A549 (cell line): ENCODE measurements around the gene RCSD1.

Source experiments
- EP300 ChIP-seq, 2 experiments: fragments of >200 bp; sonication (Bioruptor Twin); formaldehyde crosslinking; IDR thresholded peaks; 2 replicates in 1 of 2; 3 replicates in 1 of 2; pipeline ENCODE4 v1.6.1; 2016 to 2017
- HDAC2 ChIP-seq: fragments of 200-600 bp; sonication (generic); IDR thresholded peaks from 2 replicates; pipeline ENCODE4 v1.6.1; 2016
- JUN ChIP-seq, 2 experiments: fragments of >200 bp; sonication (Bioruptor Twin); formaldehyde crosslinking; IDR thresholded peaks; 2 replicates in 1 of 2; 3 replicates in 1 of 2; pipeline ENCODE4 v1.6.1; 2016 to 2017
- JUNB ChIP-seq: fragments of >200 bp; sonication (Bioruptor Twin); formaldehyde crosslinking; IDR thresholded peaks from 2 replicates; pipeline ENCODE4 v1.6.1; 2016
- MAZ ChIP-seq: fragments of 150-350 bp; IDR thresholded peaks from 2 replicates; pipeline ENCODE4 v1.6.1; 2014; ENCODE audit warnings: antibody characterized with exemption, low read depth, low read length, borderline replicate concordance
- PHF8 ChIP-seq: fragments of 200-600 bp; sonication (generic); IDR thresholded peaks from 2 replicates; pipeline ENCODE4 v1.6.1; 2016; ENCODE audit warnings: low read depth, mild to moderate bottlenecking, antibody characterized with exemption, moderate library complexity, borderline replicate concordance
- POLR2A ChIP-seq: IDR thresholded peaks from 2 replicates; pipeline ENCODE4 v1.6.1; 2012; ENCODE audit warnings: mild to moderate bottlenecking, low read length
- RAD21 ChIP-seq, 2 experiments: fragments of >200 bp in 1 of 2; sonication (Bioruptor Twin) in 1 of 2; formaldehyde crosslinking in 1 of 2; IDR thresholded peaks in 1 of 2; conservative IDR thresholded peaks in 1 of 2; 2 replicates in 1 of 2; 3 replicates in 1 of 2; pipeline ENCODE4 v1.6.1; 2012 to 2018; ENCODE audit warnings: inconsistent platforms in 1 of 2
- RFX5 ChIP-seq: fragments of 450-650 bp; IDR thresholded peaks from 2 replicates; pipeline ENCODE4 v1.7.1; 2014; ENCODE audit warnings: antibody characterized with exemption, mild to moderate bottlenecking, moderate library complexity
- ZNF302 ChIP-seq: fragments of 250-450 bp; sonication (Bioruptor Pico); IDR thresholded peaks from 2 replicates; pipeline ENCODE4 v1.9.0; 2021; ENCODE audit warnings: inconsistent platforms, mild to moderate bottlenecking, moderate library complexity
- TF ChIP-seq, protein P1 (sequence below): IDR thresholded peaks from 2 replicates; pipeline ENCODE4 v1.6.1; 2012; ENCODE audit warnings: low read depth, borderline replicate concordance
- TF ChIP-seq, protein P2 (sequence below): fragments of >200 bp; sonication (Bioruptor Twin); formaldehyde crosslinking; IDR thresholded peaks from 3 replicates; pipeline ENCODE4 v1.5.1; 2016
- TF ChIP-seq, protein P3 (sequence below): fragments of 200-600 bp; sonication (generic); IDR thresholded peaks from 2 replicates; pipeline ENCODE4 v1.6.1; 2016; ENCODE audit warnings: antibody characterized with exemption, mild to moderate bottlenecking, moderate library complexity

DNA sequence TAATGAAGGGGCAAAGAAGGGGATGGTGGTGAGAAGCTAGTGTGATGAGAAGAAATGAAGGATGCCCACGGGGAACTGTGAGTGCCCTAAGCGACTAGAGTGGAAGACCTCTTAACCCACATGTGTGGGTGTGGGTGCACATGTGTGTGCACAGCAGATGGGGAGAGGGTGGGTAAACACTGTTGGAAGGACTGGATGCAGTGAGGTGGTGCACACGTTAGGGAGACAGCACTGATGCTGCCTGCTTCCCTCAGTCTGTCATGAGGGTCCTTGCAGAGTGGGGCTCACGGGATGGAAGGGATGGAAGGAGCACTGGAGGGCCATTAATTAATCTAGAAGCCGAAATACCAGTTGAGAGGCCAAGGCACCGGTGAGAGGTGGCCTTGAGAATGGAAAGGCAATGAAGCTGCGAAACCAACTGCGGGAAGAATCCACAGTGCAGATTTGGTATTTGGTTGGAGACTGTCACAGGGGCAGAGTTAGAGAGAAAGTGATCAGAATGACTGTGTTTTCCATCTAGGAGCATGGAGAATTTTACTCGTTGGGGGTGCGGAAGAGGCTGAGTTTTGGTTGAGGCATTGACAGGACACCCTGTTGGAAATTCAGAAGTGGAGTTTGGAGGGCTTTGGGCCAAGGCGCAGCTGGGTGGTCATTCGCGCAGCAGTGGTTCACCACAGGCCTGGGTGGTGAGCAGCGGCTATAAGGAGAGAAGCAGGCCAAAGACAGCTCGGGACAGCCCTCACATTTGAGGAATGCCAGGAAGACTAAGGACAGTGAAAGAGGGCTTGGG, 15.8 kb downstream of the RCSD1 start:
- TF ChIP-seq, protein P1, sequence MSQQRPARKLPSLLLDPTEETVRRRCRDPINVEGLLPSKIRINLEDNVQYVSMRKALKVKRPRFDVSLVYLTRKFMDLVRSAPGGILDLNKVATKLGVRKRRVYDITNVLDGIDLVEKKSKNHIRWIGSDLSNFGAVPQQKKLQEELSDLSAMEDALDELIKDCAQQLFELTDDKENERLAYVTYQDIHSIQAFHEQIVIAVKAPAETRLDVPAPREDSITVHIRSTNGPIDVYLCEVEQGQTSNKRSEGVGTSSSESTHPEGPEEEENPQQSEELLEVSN: no peak
- TF ChIP-seq POLR2A: no peak
- TF ChIP-seq JUNB: no peak
- TF ChIP-seq, protein P2, sequence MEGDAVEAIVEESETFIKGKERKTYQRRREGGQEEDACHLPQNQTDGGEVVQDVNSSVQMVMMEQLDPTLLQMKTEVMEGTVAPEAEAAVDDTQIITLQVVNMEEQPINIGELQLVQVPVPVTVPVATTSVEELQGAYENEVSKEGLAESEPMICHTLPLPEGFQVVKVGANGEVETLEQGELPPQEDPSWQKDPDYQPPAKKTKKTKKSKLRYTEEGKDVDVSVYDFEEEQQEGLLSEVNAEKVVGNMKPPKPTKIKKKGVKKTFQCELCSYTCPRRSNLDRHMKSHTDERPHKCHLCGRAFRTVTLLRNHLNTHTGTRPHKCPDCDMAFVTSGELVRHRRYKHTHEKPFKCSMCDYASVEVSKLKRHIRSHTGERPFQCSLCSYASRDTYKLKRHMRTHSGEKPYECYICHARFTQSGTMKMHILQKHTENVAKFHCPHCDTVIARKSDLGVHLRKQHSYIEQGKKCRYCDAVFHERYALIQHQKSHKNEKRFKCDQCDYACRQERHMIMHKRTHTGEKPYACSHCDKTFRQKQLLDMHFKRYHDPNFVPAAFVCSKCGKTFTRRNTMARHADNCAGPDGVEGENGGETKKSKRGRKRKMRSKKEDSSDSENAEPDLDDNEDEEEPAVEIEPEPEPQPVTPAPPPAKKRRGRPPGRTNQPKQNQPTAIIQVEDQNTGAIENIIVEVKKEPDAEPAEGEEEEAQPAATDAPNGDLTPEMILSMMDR: no peak
- TF ChIP-seq, protein P3, sequence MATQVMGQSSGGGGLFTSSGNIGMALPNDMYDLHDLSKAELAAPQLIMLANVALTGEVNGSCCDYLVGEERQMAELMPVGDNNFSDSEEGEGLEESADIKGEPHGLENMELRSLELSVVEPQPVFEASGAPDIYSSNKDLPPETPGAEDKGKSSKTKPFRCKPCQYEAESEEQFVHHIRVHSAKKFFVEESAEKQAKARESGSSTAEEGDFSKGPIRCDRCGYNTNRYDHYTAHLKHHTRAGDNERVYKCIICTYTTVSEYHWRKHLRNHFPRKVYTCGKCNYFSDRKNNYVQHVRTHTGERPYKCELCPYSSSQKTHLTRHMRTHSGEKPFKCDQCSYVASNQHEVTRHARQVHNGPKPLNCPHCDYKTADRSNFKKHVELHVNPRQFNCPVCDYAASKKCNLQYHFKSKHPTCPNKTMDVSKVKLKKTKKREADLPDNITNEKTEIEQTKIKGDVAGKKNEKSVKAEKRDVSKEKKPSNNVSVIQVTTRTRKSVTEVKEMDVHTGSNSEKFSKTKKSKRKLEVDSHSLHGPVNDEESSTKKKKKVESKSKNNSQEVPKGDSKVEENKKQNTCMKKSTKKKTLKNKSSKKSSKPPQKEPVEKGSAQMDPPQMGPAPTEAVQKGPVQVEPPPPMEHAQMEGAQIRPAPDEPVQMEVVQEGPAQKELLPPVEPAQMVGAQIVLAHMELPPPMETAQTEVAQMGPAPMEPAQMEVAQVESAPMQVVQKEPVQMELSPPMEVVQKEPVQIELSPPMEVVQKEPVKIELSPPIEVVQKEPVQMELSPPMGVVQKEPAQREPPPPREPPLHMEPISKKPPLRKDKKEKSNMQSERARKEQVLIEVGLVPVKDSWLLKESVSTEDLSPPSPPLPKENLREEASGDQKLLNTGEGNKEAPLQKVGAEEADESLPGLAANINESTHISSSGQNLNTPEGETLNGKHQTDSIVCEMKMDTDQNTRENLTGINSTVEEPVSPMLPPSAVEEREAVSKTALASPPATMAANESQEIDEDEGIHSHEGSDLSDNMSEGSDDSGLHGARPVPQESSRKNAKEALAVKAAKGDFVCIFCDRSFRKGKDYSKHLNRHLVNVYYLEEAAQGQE: no peak
- TF ChIP-seq RAD21 (conservative IDR thresholded peaks at IDR 0.05 in 1 of 2, IDR thresholded peaks at IDR 0.05 in 1 of 2): no peak
- TF ChIP-seq HDAC2: no peak
- TF ChIP-seq MAZ: no peak
- no peak for TF ChIP-seq ZNF302 (CRISPR knock-in tag)
- no peak for TF ChIP-seq EP300 (IDR thresholded peaks at IDR 0.05)
- TF ChIP-seq PHF8: no peak
- no peak for TF ChIP-seq JUN (IDR thresholded peaks at IDR 0.05)
- TF ChIP-seq RFX5: no peak
